ENCODE results near the gene INPP5A.
A peak's percentile ranks its signal among the peaks of the same experiment; 100 is the strongest.
"Not testable (repeated sequence)": the region's sequence is repeated elsewhere in the genome, so short reads cannot be mapped to it uniquely, and the experiment has no call there.

The INPP5A gene

GRCh38 chr10:132550366-132551092 lies 12.9 kb downstream of the INPP5A start:
- CTCF ChIA-PET: interaction anchor here (2.8 kb wide), 1 partner anchor 10 kb away, joined by 18 read pairs; no protein-coding TSS in a partner anchor
- peak; percentile 15 for DNase-seq (ENCODE audit: extremely low spot score)
- TF ChIP-seq CTCF (IDR thresholded peaks at IDR 0.05; ENCODE audit: control extremely low read depth, extremely low read depth, low read depth, missing control alignments): no peak
- POLR2A ChIA-PET: interaction anchor here (0.6 kb wide), 1 partner anchor 18 kb away, joined by 4 read pairs; no protein-coding TSS in a partner anchor

GRCh38 chr10:132551093-132551807 lies 13.7 kb downstream of the INPP5A start:
- peak; percentile 69 for DNase-seq (ENCODE audit: extremely low spot score)
- ChIA-PET POLR2A (interaction anchor here (0.9 to 1.4 kb wide), 2 partner anchors 12 to 20 kb away, joined by 3 to 6 read pairs; no protein-coding TSS in a partner anchor), CTCF (interaction anchor here (0.9 to 2.8 kb wide), 3 partner anchors 11 to 25 kb away, joined by 3 to 18 read pairs (median 3); no protein-coding TSS in a partner anchor)
- TF ChIP-seq CTCF (IDR thresholded peaks at IDR 0.05; ENCODE audit: control extremely low read depth, extremely low read depth, low read depth, missing control alignments): peak; percentile 25

- CTCF ChIA-PET: interaction anchor here (0.9 to 2.8 kb wide), 3 partner anchors 11 to 26 kb away, joined by 3 to 18 read pairs (median 3); no protein-coding TSS in a partner anchor
- no peak for TF ChIP-seq CTCF (IDR thresholded peaks at IDR 0.05; ENCODE audit: control extremely low read depth, extremely low read depth, low read depth, missing control alignments)
- no peak for DNase-seq (ENCODE audit: extremely low spot score)
- POLR2A ChIA-PET: interaction anchor here (0.9 to 1.4 kb wide), 2 partner anchors 12 to 20 kb away, joined by 3 to 6 read pairs; no protein-coding TSS in a partner anchor
Measured at GRCh38 chr10:132551808-132552130, 14.2 kb downstream of the INPP5A start.

DNA sequence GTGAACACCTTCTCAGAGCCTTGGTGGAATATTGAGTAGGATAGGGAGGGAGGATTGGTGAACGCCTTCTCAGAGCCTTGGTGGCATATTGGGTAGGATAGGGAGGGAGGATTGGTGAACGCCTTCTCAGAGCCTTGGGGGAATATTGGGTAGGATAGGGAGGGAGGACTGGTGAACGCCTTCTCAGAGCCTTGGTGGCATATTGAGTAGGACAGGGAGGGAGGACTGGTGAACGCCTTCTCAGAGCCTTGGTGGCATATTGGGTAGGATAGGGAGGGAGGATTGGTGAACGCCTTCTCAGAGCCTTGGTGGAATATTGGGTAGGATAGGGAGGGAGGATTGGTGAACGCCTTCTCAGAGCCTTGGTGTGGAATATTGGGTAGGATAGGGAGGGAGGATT lies 15.0 kb downstream of the INPP5A start:
- POLR2A ChIA-PET, CTCF ChIA-PET: not testable (repeated sequence)

GRCh38 chr10:132553568-132553967 lies 16.0 kb downstream of the INPP5A start:
- DNase-seq (ENCODE audit: extremely low spot score); CTCF ChIA-PET; POLR2A ChIA-PET: not testable (repeated sequence)

More for the DNA sequence above, 15.0 kb downstream of the INPP5A start:
- DNase-seq (ENCODE audit: extremely low spot score): not testable (repeated sequence)

GRCh38 chr10:132554053-132554990 lies 16.7 kb downstream of the INPP5A start:
- no peak for DNase-seq (ENCODE audit: extremely low spot score)
- TF ChIP-seq CTCF (IDR thresholded peaks at IDR 0.05; ENCODE audit: control extremely low read depth, extremely low read depth, low read depth, missing control alignments): no peak
- ChIA-PET CTCF (no interaction called here), POLR2A (no interaction called here)

DNA sequence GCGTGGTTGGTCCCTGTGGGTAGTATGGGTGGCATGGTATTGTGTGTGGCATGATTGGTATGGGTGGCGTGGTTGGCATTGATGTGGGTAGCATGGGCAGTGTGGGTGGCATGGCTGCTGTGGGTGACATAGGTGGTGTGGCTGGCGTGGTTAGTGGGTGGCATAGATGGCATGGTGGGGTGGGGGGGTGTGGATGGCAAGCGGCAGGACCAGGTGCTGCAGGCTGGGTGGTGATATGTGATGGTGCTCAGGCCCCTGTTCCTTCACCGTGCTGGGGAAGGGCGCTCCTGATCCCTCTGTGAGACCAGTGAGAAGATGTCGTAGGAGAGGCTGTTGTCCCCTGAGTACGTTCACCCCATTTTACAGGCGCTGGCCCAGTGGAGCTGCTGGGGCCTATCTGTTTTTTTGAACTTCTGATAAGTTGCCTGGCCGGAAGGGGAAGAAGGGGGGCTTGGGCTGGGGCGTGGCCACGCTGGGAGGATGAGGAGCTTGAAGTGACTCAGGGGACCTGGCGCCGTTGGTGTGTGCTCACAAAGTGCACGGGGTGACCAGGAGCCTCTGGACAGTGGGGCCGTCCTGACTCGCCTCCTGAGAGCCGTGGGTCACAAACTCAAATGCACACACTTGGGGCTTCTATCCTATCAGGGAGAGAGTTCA lies 17.5 kb downstream of the INPP5A start:
- DNase-seq (ENCODE audit: extremely low spot score): peak; percentile 52
- CTCF ChIA-PET: no interaction called here
- POLR2A ChIA-PET: no interaction called here
- no peak for TF ChIP-seq CTCF (IDR thresholded peaks at IDR 0.05; ENCODE audit: control extremely low read depth, extremely low read depth, low read depth, missing control alignments)

Measured in GM10248 (cell line).